H54 (cell line): Measurements from ENCODE around the gene MRGPRE.

Experiments
- DNase-seq: peaks from one replicate; pipeline ENCODE4 v3.0.0; 2011; ENCODE audit warnings: low spot score, mixed read lengths; ENCODE audit not compliant: insufficient read length
- FAIRE-seq: peaks from 3 replicates; lab custom pipeline; 2011; peaks lifted over from hg19 to GRCh38; lab: Jason Lieb, UNC
- POLR2A ChIP-seq: IDR thresholded peaks from 2 replicates; pipeline ENCODE4 v1.6.1; 2011; ENCODE audit warnings: low read depth, mild to moderate bottlenecking, low read length

The MRGPRE gene

GRCh38 chr11:3190600-3190999, 41.6 kb downstream of the MRGPRE start:
- FAIRE-seq (no peak), DNase-seq (no peak)
- no peak for TF ChIP-seq POLR2A

GRCh38 chr11:3189886-3190583, 42.2 kb downstream of the MRGPRE start:
- FAIRE-seq (no peak), DNase-seq (no peak)
- TF ChIP-seq POLR2A, result no peak

- DNase-seq, result no peak
Measured at GRCh38 chr11:3189196-3189843, 42.9 kb downstream of the MRGPRE start.

GRCh38 chr11:3188496-3189195, 43.6 kb downstream of the MRGPRE start:
- no peak for FAIRE-seq
- no peak for DNase-seq

More at GRCh38 chr11:3189196-3189843, 42.9 kb downstream of the MRGPRE start:
- FAIRE-seq, result no peak
- no peak for TF ChIP-seq POLR2A

GRCh38 chr11:3186166-3186953, 45.9 kb downstream of the MRGPRE start:
- TF ChIP-seq POLR2A, result no peak
- FAIRE-seq, result no peak
- no peak for DNase-seq

More at GRCh38 chr11:3188496-3189195, 43.6 kb downstream of the MRGPRE start:
- TF ChIP-seq POLR2A, result no peak

- no peak for FAIRE-seq
- no peak for TF ChIP-seq POLR2A
- DNase-seq, result no peak
Measured at GRCh38 chr11:3184732-3185347, 47.4 kb downstream of the MRGPRE start.

- TF ChIP-seq POLR2A, result no peak
- no peak for FAIRE-seq
- DNase-seq, result no peak
Measured at GRCh38 chr11:3183523-3183922, 48.7 kb downstream of the MRGPRE start.

GRCh38 chr11:3182462-3182852, 49.8 kb downstream of the MRGPRE start:
- TF ChIP-seq POLR2A, result no peak
- DNase-seq (no peak), FAIRE-seq (no peak)

- TF ChIP-seq POLR2A, result no peak
- DNase-seq (no peak), FAIRE-seq (no peak)
Measured at GRCh38 chr11:3181725-3182461, 50.3 kb downstream of the MRGPRE start.

- no peak for DNase-seq
- no peak for FAIRE-seq
- TF ChIP-seq POLR2A, result no peak
Measured at GRCh38 chr11:3180869-3181268, 51.3 kb downstream of the MRGPRE start.

GRCh38 chr11:3178349-3178748, 53.9 kb downstream of the MRGPRE start:
- no peak for FAIRE-seq
- TF ChIP-seq POLR2A, result no peak
- DNase-seq, result no peak

- no peak for TF ChIP-seq POLR2A
- no peak for FAIRE-seq
- no peak for DNase-seq
Measured at GRCh38 chr11:3177931-3178330, 54.3 kb downstream of the MRGPRE start.
